ENCODE measurements around the gene GPR17. TPM values are rescaled to one million over a fixed set of nuclear protein-coding genes. Genes with fewer than 3 reads are reported as not detected.

Gene GPR17
- total and polyA plus RNA-seq, 9 of the 15 experiments (the other 6 are each of a cell fraction or from before 2014, with no cell fraction given), result not detected

DNA sequence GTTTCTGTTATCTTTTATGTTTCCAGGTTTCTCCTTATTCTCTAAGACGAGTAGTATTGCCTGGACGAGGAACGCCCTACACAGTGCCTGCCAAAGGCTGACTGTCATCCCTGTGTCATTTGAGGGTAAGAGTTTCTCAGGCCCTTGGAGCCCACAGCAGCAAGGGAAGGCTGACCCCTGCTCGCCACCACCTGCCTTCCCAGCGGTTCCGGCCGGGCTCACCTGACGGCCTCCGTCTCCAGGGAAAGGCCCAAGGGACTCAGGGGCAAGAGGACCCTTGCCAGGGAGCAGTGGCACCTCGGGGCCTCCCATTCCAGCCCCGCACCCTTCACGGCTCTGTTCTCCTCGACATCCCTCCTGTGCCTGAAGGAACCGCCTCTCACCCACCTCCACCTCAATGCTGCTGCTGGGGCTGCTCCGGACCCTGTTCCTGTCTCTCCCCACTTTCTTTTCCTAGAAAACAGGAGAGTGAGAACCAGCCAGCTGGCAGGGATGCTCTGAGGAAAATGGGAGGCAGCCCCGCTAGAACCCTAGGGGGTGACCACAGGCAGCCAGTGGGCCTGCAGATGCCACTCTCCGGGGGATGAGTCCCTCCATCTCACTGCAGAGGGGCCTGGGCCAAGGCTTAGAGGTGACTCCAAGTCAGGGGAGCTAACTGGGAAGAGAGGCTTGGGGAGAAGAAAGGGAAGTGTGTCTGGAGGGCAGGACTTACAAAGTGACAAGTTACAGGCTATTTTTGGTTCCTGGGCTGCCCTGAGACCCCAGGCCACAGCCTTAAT lies 27.5 kb downstream of the GPR17 start:
- DNase-seq (ENCODE audit: extremely low read depth in 1 of 4, low spot score in 3 of 4) (no peak), ATAC-seq (peak; percentile 16; the same call in 2 of the 3 replicates), FAIRE-seq (no peak)
- BruUV-seq (replicated peaks), result no TSS peak
- in situ Hi-C loops (cut with MboI) (no loop called here), intact Hi-C loops (cut with micrococcal nuclease) (no loop called here)
- Histone ChIP-seq H3K79me2 (ENCODE audit: control insufficient read depth, insufficient read depth, low read length) (no peaks in the 10 kb centered on the region), H3K4me3 (no peak overlapping the region), H3K9me3 (replicated peaks; ENCODE audit: control insufficient read depth, insufficient read depth, low read depth, low read length) (no peaks in the 10 kb centered on the region), H3K9me1 (ENCODE audit: control insufficient read depth, insufficient read depth, low read length) (peaks cover 3% of the 10 kb centered on the region), H4K20me1 (replicated peaks; ENCODE audit: control insufficient read depth, insufficient read depth, low read length) (peaks cover 10% of the 10 kb centered on the region; the same call in 1 of the 2 replicates), H3K27ac (ENCODE audit: extremely low read depth, low read depth, low read length) (no peak overlapping the region), H3K4me2 (ENCODE audit: insufficient read depth, low read length) (no peak overlapping the region), H3K36me3 (ENCODE audit: control insufficient read depth, insufficient read depth, low read length) (no peaks in the 10 kb centered on the region), H2AFZ (ENCODE audit: low read depth, low read length) (no peak overlapping the region), H3K9ac (ENCODE audit: insufficient read depth in 1 of 2, low read depth in 2 of 2, low read length in 2 of 2) (no peak overlapping the region), H3K27me3 (ENCODE audit: control insufficient read depth in 2 of 2, insufficient read depth in 2 of 2, low read length in 2 of 2) (peaks cover 64 to 73% of the 10 kb centered on the region in 2 experiments), H3K4me1 (replicated peaks in 1 of 2; ENCODE audit: control insufficient read depth in 2 of 2, insufficient read depth in 2 of 2, low read length in 2 of 2) (peaks cover 0 to 17% of the 10 kb centered on the region in 2 experiments; a peak in 2 of 5 replicates)
- 5% methylated on average over 16 of the region's 17 CpGs for WGBS (ENCODE audit: insufficient coverage, low coverage, missing lambda C conversion rate)
- CTCF ChIA-PET (ENCODE audit: low intra/inter-chr PET ratio), result no interaction called here
- POLR2A ChIA-PET, result interaction anchor here (0.6 kb wide), 1 partner anchor 134 kb away, joined by 3 read pairs; no protein-coding TSS in a partner anchor
- TF ChIP-seq NELFE (IDR thresholded peaks at IDR 0.05; ENCODE audit: insufficient read depth, insufficient read length) (no peak), RFX5 (IDR thresholded peaks at IDR 0.05; ENCODE audit: low read depth, low read length) (no peak), ZNF551 (CRISPR knock-in tag; IDR thresholded peaks at IDR 0.05) (no peak), NFXL1 (CRISPR knock-in tag; IDR thresholded peaks at IDR 0.05) (no peak), ASH1L (IDR thresholded peaks at IDR 0.05; ENCODE audit: borderline replicate concordance, low read depth, partially characterized antibody) (no peak), ESRRB (CRISPR knock-in tag; IDR thresholded peaks at IDR 0.05; ENCODE audit: borderline replicate concordance) (no peak), FOXK1 (CRISPR knock-in tag; IDR thresholded peaks at IDR 0.05; ENCODE audit: borderline replicate concordance) (no peak), ZNF23 (CRISPR knock-in tag; IDR thresholded peaks at IDR 0.05) (no peak), PTRF (tag; IDR thresholded peaks at IDR 0.05) (no peak), U2AF2 (optimal IDR thresholded peaks at IDR 0.05; ENCODE audit: low read depth, low read length) (no peak), POLR3A (IDR thresholded peaks at IDR 0.05; ENCODE audit: borderline replicate concordance, extremely low read depth, insufficient read depth, insufficient read length) (no peak)
- TF ChIP-seq, protein P1, sequence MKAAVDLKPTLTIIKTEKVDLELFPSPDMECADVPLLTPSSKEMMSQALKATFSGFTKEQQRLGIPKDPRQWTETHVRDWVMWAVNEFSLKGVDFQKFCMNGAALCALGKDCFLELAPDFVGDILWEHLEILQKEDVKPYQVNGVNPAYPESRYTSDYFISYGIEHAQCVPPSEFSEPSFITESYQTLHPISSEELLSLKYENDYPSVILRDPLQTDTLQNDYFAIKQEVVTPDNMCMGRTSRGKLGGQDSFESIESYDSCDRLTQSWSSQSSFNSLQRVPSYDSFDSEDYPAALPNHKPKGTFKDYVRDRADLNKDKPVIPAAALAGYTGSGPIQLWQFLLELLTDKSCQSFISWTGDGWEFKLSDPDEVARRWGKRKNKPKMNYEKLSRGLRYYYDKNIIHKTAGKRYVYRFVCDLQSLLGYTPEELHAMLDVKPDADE (conservative IDR thresholded peaks at IDR 0.05; ENCODE audit: control insufficient read depth, low read depth, low read length), result no peak
- TF ChIP-seq, protein P2, sequence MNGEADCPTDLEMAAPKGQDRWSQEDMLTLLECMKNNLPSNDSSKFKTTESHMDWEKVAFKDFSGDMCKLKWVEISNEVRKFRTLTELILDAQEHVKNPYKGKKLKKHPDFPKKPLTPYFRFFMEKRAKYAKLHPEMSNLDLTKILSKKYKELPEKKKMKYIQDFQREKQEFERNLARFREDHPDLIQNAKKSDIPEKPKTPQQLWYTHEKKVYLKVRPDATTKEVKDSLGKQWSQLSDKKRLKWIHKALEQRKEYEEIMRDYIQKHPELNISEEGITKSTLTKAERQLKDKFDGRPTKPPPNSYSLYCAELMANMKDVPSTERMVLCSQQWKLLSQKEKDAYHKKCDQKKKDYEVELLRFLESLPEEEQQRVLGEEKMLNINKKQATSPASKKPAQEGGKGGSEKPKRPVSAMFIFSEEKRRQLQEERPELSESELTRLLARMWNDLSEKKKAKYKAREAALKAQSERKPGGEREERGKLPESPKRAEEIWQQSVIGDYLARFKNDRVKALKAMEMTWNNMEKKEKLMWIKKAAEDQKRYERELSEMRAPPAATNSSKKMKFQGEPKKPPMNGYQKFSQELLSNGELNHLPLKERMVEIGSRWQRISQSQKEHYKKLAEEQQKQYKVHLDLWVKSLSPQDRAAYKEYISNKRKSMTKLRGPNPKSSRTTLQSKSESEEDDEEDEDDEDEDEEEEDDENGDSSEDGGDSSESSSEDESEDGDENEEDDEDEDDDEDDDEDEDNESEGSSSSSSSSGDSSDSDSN (IDR thresholded peaks at IDR 0.05; ENCODE audit: borderline replicate concordance in 1 of 2, low read depth in 2 of 2, low read length in 2 of 2), result no peak

Measured in K562 (cell line).